ENCODE data around the gene C4orf54.

Gene C4orf54

DNA sequence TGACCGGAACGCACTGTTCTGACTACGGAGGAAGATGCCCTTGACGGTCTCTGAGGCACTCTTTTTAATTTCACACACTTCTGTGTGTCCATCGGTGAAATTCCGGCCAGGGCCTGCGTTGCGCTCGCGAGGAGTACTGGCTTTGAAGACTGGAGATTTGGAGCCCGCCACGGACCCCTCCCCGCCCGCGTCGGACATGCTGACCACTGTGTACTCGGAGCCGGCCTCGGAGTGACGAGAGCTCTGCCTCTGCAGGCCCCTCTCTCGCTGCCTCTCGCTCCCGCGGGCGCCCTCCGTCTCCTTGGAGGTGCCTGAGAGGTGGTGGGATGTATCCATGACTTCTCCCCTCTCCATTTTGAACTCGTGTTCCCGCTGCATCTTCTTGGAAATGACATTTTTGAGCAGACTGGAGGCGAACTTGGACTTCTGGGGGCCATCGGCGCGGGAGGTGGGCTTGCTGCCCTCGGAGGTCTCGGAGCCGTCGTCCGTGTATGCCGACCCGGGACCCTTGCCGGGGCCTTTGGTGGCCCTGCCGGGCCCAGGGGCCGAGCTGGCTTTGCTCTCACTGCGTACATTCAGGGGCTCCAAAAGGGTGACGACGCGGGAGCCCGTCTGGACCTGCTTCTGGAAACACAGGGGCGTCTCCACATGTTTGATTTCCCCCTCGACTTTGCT lies 5.7 kb downstream of the C4orf54 start:
- no peak for DNase-seq (ENCODE audit: low read depth in 2 of 2)

- no peak for DNase-seq (ENCODE audit: low read depth in 2 of 2)
Observed at GRCh38 chr4:99651016-99651769, 6.4 kb downstream of the C4orf54 start.

DNA sequence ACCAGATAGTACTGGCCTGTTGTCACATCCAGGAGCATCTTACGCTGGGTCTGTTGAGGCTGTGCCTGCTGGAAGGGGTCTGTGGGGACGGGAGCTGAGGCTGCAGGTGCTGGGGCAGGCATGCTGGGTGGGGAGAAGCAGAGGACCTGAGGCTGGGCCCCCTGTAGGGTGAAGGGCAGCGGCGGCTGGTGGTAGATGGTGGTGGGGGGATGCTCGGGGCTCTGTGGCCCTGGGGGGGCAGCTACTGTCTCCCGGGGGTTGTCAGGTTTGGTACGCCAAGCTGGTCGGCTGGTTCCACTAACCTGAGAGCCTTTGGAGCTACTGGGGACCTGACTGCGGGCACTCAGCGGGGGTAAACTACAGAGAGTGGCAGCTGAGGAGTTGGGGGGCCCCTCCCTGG lies 7.8 kb downstream of the C4orf54 start:
- DNase-seq (ENCODE audit: low read depth in 2 of 2) = no peak

- no peak for DNase-seq (ENCODE audit: low read depth in 2 of 2)
Observed at GRCh38 chr4:99649208-99649607, 8.4 kb downstream of the C4orf54 start.

GRCh38 chr4:99648321-99648720 lies 9.3 kb downstream of the C4orf54 start:
- no peak for DNase-seq (ENCODE audit: low read depth in 2 of 2)

GRCh38 chr4:99647071-99647470 lies 10.6 kb downstream of the C4orf54 start:
- DNase-seq (ENCODE audit: low read depth in 2 of 2) = no peak

DNA sequence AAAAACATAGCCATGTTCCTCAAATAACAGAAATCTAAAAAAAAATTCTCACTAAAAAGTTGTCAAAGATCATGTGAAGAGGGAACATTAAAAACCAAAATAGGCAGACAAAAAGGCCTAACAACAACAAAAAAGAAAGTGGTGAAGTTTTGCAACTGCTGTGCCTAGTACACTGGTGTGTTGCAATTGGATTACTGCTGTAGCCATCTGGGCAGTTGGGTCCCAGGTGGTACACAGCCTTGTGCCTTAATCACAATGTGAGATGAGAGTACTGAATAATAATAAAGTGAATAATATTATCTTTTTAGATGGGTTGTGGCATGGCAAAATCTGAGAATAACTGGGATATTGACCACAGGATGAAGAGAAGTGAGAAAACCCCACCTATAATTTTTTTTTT lies 12.0 kb downstream of the C4orf54 start:
- no peak for DNase-seq (ENCODE audit: low read depth in 2 of 2)

GRCh38 chr4:99645036-99645435 lies 12.6 kb downstream of the C4orf54 start:
- no peak for DNase-seq (ENCODE audit: low read depth in 2 of 2)

GRCh38 chr4:99644453-99644852 lies 13.2 kb downstream of the C4orf54 start:
- DNase-seq (ENCODE audit: low read depth in 2 of 2) = no peak

DNA sequence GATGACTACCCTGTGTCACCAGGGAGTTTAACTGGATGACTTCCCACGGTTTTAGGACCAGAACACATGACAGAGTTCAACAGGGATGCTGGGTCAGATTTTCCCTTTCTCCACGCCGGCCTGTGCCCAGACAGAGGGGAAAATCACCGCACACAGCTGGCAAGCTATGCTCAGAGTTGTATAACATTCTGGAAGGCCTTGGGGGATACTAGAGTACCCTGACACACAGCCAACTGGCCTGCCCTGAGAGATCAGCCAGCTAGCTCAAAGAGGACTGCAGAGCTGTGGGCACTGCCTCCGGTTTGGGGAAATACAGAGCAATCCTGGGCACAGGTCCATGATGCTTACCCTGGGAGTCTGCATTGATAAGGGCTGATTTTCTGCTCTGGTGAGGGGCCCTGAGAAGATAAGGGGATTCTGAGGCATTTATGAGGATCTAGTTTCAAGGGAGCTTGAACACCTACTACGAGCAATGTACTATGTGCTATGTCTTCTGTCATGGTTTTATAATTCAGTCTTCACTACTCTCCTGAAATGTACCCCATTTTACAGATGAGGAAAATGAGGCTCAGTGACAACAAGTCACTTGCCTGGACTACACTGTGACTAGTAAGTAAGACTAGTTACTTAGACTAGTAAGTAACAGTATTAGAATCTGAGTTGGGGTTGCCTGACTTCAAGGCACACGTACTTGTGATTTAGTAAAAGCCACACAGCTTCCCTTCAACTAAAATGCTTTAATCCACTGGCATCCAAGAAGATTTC lies 14.7 kb downstream of the C4orf54 start:
- no peak for DNase-seq (ENCODE audit: low read depth in 2 of 2)

DNA sequence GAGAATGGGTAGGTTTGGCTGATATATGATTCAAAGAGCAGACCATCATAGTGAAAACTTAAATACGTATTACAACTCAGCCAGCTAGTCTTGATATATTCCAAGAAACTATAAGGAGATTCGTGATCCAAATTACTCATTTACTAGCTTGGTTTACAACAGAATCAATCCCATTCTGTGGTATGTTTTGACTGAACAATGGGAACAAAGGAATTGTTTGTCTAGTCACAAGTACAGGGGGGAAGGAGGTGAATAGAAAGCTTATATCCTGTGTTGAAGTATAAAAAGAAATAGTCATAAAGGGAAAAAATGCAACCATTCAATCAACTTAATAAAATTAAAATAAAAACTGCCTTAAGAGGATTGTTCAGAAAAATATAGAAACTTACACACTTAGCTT lies 17.0 kb downstream of the C4orf54 start:
- DNase-seq (ENCODE audit: low read depth in 2 of 2) = no peak

- no peak for DNase-seq (ENCODE audit: low read depth in 2 of 2)
Observed at GRCh38 chr4:99637174-99637573, 20.5 kb downstream of the C4orf54 start.

GRCh38 chr4:99636422-99636821 lies 21.2 kb downstream of the C4orf54 start:
- no peak for DNase-seq (ENCODE audit: low read depth in 2 of 2)

DNA sequence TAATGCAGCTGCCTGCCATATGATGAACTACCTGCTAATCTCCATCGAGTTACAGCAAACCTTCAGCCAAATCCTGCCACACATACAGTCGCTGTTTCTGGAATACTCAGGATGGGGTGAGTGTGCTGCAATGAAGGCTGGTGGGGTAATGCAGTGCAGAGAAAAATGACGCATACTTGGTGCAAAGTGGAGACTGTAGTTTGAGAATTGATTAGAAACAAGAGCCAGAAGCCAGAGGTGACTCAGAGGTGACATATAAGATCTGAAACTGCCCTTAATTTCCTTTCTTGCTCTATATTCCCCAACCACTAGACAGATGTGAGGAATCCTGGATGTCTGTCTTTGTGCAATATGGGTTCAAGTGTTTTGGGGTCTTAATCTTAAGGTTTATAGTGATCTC lies 22.0 kb downstream of the C4orf54 start:
- DNase-seq (ENCODE audit: low read depth in 2 of 2) = no peak

- DNase-seq (ENCODE audit: low read depth in 2 of 2) = no peak
Observed at GRCh38 chr4:99634742-99635360, 22.8 kb downstream of the C4orf54 start.

GRCh38 chr4:99633772-99634171 lies 23.9 kb downstream of the C4orf54 start:
- no peak for DNase-seq (ENCODE audit: low read depth in 2 of 2)

DNA sequence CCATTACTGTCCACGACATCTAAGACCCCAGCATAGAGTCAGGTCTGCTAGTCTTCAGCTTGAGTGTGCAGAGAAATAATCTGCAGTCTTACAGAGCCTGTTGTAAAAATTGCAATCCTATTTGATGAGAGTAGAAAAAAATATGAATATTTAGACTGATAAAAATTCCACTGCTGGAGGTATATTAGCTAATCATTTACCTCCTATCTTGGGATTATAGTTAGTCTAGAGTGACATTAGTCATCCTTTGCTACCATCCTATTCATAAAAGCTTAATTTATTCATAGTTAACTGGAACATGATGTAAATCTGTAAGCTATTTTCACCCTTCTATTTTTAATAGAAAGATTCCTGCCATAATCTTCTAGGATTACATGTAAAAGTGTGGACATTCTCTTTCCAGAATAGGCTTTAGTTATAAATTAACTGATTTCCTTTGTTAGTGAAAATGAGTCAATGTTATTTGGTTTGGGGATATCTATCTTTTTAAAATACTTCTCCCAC lies 26.7 kb downstream of the C4orf54 start:
- no peak for DNase-seq (ENCODE audit: low read depth in 2 of 2)

DNA sequence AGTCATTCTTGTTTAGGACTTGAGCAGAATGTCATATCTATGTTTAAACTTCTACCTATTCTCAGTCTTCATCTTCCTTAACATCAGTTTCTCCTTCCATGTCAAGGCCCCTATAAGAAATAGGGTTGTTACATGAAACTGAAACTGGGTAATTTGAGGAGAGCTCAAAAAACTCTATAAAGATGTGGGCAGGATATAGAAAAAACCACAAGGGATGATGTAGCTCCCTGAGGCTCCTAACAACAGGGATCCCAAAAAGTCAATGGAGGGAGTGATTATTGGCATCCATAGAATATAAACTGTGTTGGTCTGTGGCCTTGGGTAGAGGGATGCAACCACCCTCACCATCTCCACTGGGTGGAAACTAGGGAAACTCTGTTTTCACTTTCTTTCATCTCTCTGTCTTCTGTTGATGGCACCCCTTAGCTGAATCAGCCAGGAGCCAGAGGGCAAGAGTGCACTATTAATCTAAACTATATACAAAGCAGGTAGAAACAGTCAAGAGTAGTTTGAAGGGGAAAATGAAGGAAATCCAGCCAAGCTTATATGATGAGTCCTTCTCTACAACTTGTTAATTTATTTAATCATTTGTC lies 27.6 kb downstream of the C4orf54 start:
- no peak for DNase-seq (ENCODE audit: low read depth in 2 of 2)

- DNase-seq (ENCODE audit: low read depth in 2 of 2) = no peak
Observed at GRCh38 chr4:99628040-99628439, 29.6 kb downstream of the C4orf54 start.

DNA sequence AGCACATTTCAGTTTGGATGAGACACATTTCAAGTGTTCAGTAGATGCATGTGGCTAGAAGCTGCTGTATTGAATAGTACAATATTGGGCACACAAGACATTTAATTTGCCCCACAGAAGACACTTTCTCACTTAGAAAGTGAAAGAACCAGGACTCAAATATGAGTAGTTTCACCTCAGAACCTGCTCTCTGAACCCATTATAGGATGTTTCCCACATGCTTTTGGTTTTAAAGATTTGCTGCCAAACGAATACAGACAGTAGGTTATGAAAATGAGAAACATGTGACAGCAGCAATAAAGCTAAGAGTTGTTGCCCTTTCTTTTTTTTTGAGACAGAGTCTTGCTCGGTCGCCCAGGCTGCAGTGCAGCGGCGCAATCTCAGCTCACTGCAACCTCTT lies 32.3 kb downstream of the C4orf54 start:
- DNase-seq (ENCODE audit: low read depth in 2 of 2) = no peak

DNA sequence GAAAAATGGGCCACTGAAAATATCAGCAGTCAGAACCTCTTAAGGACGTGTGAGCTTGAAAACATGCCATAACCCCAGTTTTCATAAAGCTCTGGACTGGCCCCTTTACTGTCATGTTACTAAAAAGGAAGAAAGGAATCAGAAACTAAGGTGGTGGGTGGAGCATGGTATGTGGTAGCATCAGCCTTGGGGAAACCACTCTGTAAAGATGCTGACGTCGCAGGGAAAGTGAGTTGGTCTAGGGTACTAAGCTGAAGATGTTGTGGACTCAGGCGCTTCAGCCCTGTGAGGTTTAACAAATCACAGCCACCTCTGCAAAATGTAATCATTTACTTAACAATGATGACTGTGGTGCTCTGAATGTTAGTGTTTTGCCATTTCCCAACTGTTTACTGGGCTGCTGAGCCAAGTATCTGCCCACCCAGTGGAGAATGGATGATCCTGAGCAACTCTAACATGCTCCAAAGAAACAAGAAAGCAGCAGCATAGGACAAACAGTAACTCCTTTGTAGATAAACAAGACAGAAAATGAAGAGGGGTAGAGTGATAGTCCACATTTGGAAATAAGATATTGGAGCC lies 33.4 kb downstream of the C4orf54 start:
- no peak for DNase-seq (ENCODE audit: low read depth in 2 of 2)
